Activated CD8-positive, alpha-beta memory T cell treated with anti-CD3 and anti-CD28 coated beads for 48 hours (primary cell): ENCODE measurements around the gene CRIP1.

Experiments used
- DNase-seq, 3 experiments: peaks; one replicate each; pipeline ENCODE4 v3.0.0-alpha.2; 2020; ENCODE audit warnings: low read depth in 2 of 3, low spot score in 2 of 3

The CRIP1 gene

GRCh38 chr14:105480199-105480746 is 6.4 kb upstream of the CRIP1 start:
- no peak for DNase-seq

- DNase-seq: peak; percentile 83 to 95 (median 94)
These were observed 5.6 kb upstream of the CRIP1 start for GRCh38 chr14:105480807-105481801.

- DNase-seq: peak; percentile 74 to 87 (median 78)
These were observed 4.7 kb upstream of the CRIP1 start for GRCh38 chr14:105481886-105482457.

GRCh38 chr14:105482486-105483110 is 4.1 kb upstream of the CRIP1 start:
- DNase-seq: no peak

GRCh38 chr14:105483300-105484068 is 3.2 kb upstream of the CRIP1 start:
- DNase-seq: no peak

GRCh38 chr14:105484069-105484996 is 2.4 kb upstream of the CRIP1 start:
- DNase-seq: no peak

GRCh38 chr14:105484997-105485393 is 1.7 kb upstream of the CRIP1 start:
- DNase-seq: no peak

- no peak for DNase-seq
These were observed 935 bp upstream of the CRIP1 start for GRCh38 chr14:105485739-105486162.

GRCh38 chr14:105486974-105487448 is 325 bp downstream of the CRIP1 start:
- no peak for DNase-seq

- no peak for DNase-seq
These were observed 831 bp downstream of the CRIP1 start for GRCh38 chr14:105487449-105487985.

- DNase-seq: no peak
These were observed 1.5 kb downstream of the CRIP1 start for GRCh38 chr14:105487986-105488777.

- no peak for DNase-seq
These were observed 2.3 kb downstream of the CRIP1 start for GRCh38 chr14:105488781-105489541.

- peak; percentile 63 to 75 (median 74) for DNase-seq
These were observed 3.0 kb downstream of the CRIP1 start for GRCh38 chr14:105489542-105490266.

GRCh38 chr14:105490267-105490571 is 3.5 kb downstream of the CRIP1 start:
- DNase-seq: peak in 1 of 3 experiments; percentile 41

- peak; percentile 95 to 98 (median 96) for DNase-seq
These were observed 4.1 kb downstream of the CRIP1 start, which contains the start of gene TEDC1 for GRCh38 chr14:105490572-105491365. TEDC1 (plus strand) TSS chr14:105491246; CDS start chr14:105491376, 130 bp downstream.

- DNase-seq: peak; percentile 78 to 95 (median 90)
These were observed 4.8 kb downstream of the CRIP1 start for GRCh38 chr14:105491366-105491973.
